H1 (cell line): ENCODE data around the gene GATA5. TPM values are rescaled to one million over a fixed set of nuclear protein-coding genes. Genes with fewer than 3 reads are reported as not detected.

Experiments
- JUN ChIP-seq: IDR thresholded peaks from 2 replicates; pipeline ENCODE4 v1.6.1; 2011; ENCODE audit warnings: low read depth, mild to moderate bottlenecking, improper control_type of control experiment, low read length
- YY1 ChIP-seq: IDR thresholded peaks from 2 replicates; pipeline ENCODE4 v1.6.1; 2011; ENCODE audit warnings: low read depth, mild to moderate bottlenecking, low read length
- polyA plus RNA-seq, 7 experiments: library from polyadenylated mRNA; depleted of rRNA in 3 of 7; stranded (reverse) in 5 of 7; unstranded in 2 of 7; fragments of >200 nt in 5 of 7; fragments of 200-250 nt in 2 of 7; gene quantifications; 1 replicate in 5 of 7; 2 replicates in 1 of 7; 4 replicates in 1 of 7; pipeline versions ENCODE4 v1.2.1 to v1.2.3, GENCODE V29; 2011 to 2013; ENCODE audit warnings: missing spikeins in 2 of 7, mixed read lengths in 2 of 7
- total RNA-seq: library from RNA; stranded (reverse); fragmentation: NEBNext Ultra II Directional; extraction: Animal tissue kit (Norgen Biotek cat#: 25700); gene quantifications from 2 replicates; pipeline ENCODE4 v1.2.1, GENCODE V29; 2021

Gene GATA5
- total and polyA plus RNA-seq, 2 of the 8 experiments (the other 6 are each of a cell fraction or from before 2014, with no cell fraction given), result 0.08 to 0.11 TPM

GRCh38 chr20:62504323-62504722 is 28.5 kb upstream of the GATA5 start (continued):
- TF ChIP-seq YY1 (no peak), JUN (no peak)
